HG02840 (cell line): ENCODE measurements around the gene ZBTB42.

ENCODE experiments used
- ATAC-seq: cut with Tn5 transposase; IDR thresholded peaks from one replicate; pipeline ENCODE4 v1.9.1; 2021; ENCODE audit warnings: mild to moderate bottlenecking, moderate library complexity, moderate number of reproducible peaks; ENCODE audit not compliant: unreplicated experiment, low FRiP score

The ZBTB42 gene

GRCh38 chr14:104781271-104782077 is 19.4 kb upstream of the ZBTB42 start:
- ATAC-seq: no peak

GRCh38 chr14:104782086-104782807 is 18.7 kb upstream of the ZBTB42 start:
- no peak for ATAC-seq

- ATAC-seq: no peak
Observed at GRCh38 chr14:104782808-104783139, 18.1 kb upstream of the ZBTB42 start.

GRCh38 chr14:104783484-104784217 is 17.2 kb upstream of the ZBTB42 start:
- no peak for ATAC-seq

- no peak for ATAC-seq
Observed at GRCh38 chr14:104784218-104784568, 16.7 kb upstream of the ZBTB42 start.

- ATAC-seq: no peak
Observed at GRCh38 chr14:104784846-104785707, 15.8 kb upstream of the ZBTB42 start.

- no peak for ATAC-seq
Observed at GRCh38 chr14:104785708-104786080, 15.2 kb upstream of the ZBTB42 start.

- ATAC-seq: no peak
Observed at GRCh38 chr14:104786091-104786586, 14.8 kb upstream of the ZBTB42 start.

- ATAC-seq: no peak
Observed at GRCh38 chr14:104786726-104787675, 13.9 kb upstream of the ZBTB42 start.

- no peak for ATAC-seq
Observed at GRCh38 chr14:104787736-104788135, 13.2 kb upstream of the ZBTB42 start.

GRCh38 chr14:104788161-104788818 is 12.6 kb upstream of the ZBTB42 start:
- ATAC-seq: no peak

- no peak for ATAC-seq
Observed at GRCh38 chr14:104788873-104789663, 11.8 kb upstream of the ZBTB42 start.

GRCh38 chr14:104789752-104790743 is 10.9 kb upstream of the ZBTB42 start:
- no peak for ATAC-seq

- ATAC-seq: no peak
Observed at GRCh38 chr14:104791425-104791824, 9.5 kb upstream of the ZBTB42 start.

GRCh38 chr14:104792101-104792884 is 8.6 kb upstream of the ZBTB42 start:
- no peak for ATAC-seq
